Measurements from ENCODE around the gene GSTM4. TPM values are rescaled to one million over a fixed set of nuclear protein-coding genes. Genes with fewer than 3 reads are reported as not detected.

The GSTM4 gene
- total RNA-seq = 10 to 100 TPM; 21.9 to 31.5 (median 28.2) TPM

DNA sequence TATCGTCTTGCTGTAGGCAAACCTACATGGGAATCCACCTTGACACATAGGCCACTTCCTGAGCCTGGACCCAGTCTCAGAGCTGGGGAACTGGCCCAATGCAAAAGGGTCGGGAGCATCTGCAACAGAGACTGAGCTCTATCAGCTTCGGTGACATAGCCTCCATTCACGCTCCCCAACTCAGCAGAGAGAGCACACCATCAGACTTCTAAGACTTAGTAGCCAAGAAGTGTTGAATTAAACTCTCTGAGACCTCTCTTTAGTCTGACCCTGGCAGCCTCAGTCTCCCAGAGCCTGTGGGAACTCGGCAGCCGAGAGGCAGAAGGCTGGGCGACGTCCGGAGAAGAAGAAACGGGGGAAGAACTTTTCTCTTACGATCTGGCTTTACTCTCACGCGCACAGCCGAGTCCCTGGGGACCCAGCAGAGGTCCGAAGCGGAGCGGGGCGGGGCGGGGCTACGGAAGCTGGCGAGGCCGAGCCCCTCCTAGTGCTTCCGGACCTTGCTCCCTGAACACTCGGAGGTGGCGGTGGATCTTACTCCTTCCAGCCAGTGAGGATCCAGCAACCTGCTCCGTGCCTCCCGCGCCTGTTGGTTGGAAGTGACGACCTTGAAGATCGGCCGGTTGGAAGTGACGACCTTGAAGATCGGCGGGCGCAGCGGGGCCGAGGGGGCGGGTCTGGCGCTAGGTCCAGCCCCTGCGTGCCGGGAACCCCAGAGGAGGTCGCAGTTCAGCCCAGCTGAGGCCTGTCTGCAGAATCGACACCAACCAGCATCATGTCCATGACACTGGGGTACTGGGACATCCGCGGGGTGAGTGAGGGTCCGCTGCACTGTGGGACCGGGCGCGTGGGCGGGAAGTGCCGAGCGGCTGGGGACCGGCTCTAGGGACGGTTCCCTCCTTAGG, at the start of gene GSTM4:
Gene GSTM4, plus strand, starts transcription at position 485 of the 905 bp plus-strand sequence. Its CDS starts 291 bp downstream, at position 776.
- intact Hi-C loops (cut with DNase I; ENCODE audit: low total_unique reads) = no loop called here
- H3K4me1 ChIP-seq = no peaks in the 10 kb centered on the region
- no peaks in the 10 kb centered on the region for H3K27me3 ChIP-seq
- no peaks in the 10 kb centered on the region for H3K36me3 ChIP-seq
- no peaks in the 10 kb centered on the region for H3K9me3 ChIP-seq
- peak within 1 kb of the TSS; percentile 62 to 81 (median 69) for H3K4me3 ChIP-seq
- peak within 1 kb of the TSS; percentile 85 to 91 for H3K27ac ChIP-seq
- DNase-seq (ENCODE audit: low spot score in 2 of 2) = peak; percentile 63 to 79
- TF ChIP-seq CTCF (IDR thresholded peaks at IDR 0.05) (no peak), POLR2A (IDR thresholded peaks at IDR 0.05) (no peak), POLR2AphosphoS5 (IDR thresholded peaks at IDR 0.05) (peak; percentile 27 to 53 (median 27))

GRCh38 chr1:109609881-109610280, 46.0 kb upstream of the GSTM4 start:
- H3K27me3 ChIP-seq = no peaks in the 10 kb centered on the region
- H3K27ac ChIP-seq = no peak overlapping the region
- H3K4me1 ChIP-seq = no peaks in the 10 kb centered on the region
- DNase-seq (ENCODE audit: low spot score in 2 of 2) = no peak
- intact Hi-C loops (cut with DNase I; ENCODE audit: low total_unique reads) = no loop called here
- TF ChIP-seq CTCF (IDR thresholded peaks at IDR 0.05) = no peak
- no peak for TF ChIP-seq POLR2AphosphoS5 (IDR thresholded peaks at IDR 0.05)
- TF ChIP-seq POLR2A (IDR thresholded peaks at IDR 0.05) = no peak
- no peak overlapping the region for H3K4me3 ChIP-seq
- no peaks in the 10 kb centered on the region for H3K9me3 ChIP-seq
- H3K36me3 ChIP-seq = no peaks in the 10 kb centered on the region

DNA sequence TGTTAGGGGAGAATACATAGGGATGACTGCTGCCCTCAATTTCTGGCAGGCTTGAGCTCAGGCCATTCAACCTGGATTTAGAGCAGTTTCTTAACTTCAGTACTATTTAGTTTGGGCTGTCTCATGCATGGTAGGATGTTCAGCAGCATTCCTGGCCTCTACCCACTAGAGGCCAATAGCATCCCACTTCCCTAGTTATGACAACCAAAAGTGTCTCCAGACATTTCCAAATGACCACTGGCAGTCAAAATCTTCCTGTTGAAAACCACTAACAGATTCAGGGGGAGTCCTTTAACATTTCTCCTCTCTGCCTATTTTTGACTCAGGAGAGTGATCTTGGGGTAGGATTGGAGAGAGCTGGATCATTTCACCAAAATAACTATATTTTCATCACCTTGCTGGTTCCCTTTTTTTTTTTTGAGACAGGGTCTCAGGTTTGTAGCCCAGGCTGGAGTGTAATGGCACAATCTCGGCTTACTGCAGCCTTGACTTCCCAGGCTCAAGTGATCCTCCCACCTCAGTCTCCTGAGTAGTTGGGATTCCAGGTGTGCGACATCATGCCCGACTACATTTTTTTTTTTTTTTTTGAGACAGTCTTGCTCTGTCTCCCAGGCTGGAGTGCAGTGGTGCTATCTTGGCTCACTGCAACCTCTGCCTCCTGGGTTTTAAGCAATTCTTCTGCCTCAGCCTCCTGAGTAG, 45.1 kb upstream of the GSTM4 start:
- no peak for DNase-seq (ENCODE audit: low spot score in 2 of 2)
- H3K27ac ChIP-seq = no peak overlapping the region
- TF ChIP-seq POLR2AphosphoS5 (IDR thresholded peaks at IDR 0.05) = no peak
- no peak for TF ChIP-seq POLR2A (IDR thresholded peaks at IDR 0.05)
- no peak for TF ChIP-seq CTCF (IDR thresholded peaks at IDR 0.05)
- H3K4me1 ChIP-seq = no peaks in the 10 kb centered on the region
- H3K36me3 ChIP-seq = no peaks in the 10 kb centered on the region
- H3K27me3 ChIP-seq = no peaks in the 10 kb centered on the region
- no peak overlapping the region for H3K4me3 ChIP-seq
- intact Hi-C loops (cut with DNase I; ENCODE audit: low total_unique reads) = no loop called here
- no peaks in the 10 kb centered on the region for H3K9me3 ChIP-seq

DNA sequence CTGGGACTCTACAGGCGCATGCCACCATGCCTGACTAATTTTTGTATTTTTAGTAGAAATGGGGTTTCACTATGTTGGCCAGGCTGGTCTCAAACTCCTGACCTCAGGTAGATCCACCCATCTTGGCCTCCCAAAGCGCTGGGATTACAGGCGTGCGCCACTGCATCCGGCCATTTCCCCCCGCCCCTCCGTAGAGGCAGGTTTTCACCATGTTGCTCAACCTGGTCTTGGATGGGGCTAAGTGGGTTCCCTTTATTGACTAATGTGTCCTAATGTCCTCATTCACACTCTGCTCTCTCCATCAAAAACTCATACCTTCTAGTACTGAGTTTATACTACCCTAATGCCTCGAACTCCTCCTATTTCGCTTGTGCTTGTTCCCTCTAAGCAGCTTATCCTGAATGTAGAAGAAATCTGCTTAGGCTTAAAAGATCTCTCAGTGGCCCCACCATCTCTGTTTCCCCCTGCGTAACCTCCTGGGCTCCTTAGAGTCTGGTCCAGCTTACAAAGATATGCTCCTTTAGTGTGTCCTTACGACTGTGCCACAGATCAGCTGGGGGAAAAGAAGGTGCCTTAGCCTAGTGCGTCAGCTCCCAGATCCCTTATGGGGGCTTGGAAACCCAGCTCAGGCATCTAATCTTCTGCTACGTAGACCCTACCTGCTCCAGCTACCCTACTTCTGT, 44.5 kb upstream of the GSTM4 start:
- no peaks in the 10 kb centered on the region for H3K36me3 ChIP-seq
- no peaks in the 10 kb centered on the region for H3K9me3 ChIP-seq
- TF ChIP-seq POLR2A (IDR thresholded peaks at IDR 0.05) (no peak), CTCF (IDR thresholded peaks at IDR 0.05) (no peak), POLR2AphosphoS5 (IDR thresholded peaks at IDR 0.05) (no peak)
- no peak for DNase-seq (ENCODE audit: low spot score in 2 of 2)
- H3K27ac ChIP-seq = no peak overlapping the region
- H3K4me1 ChIP-seq = no peaks in the 10 kb centered on the region
- intact Hi-C loops (cut with DNase I; ENCODE audit: low total_unique reads) = no loop called here
- no peaks in the 10 kb centered on the region for H3K27me3 ChIP-seq
- H3K4me3 ChIP-seq = no peak overlapping the region
